ENCODE data around the gene FUCA1. TPM values are rescaled to one million over a fixed set of nuclear protein-coding genes. Genes with fewer than 3 reads are reported as not detected.

The FUCA1 gene
- total RNA-seq, 1 experiment from 2014 or later, result 30.9 TPM

DNA sequence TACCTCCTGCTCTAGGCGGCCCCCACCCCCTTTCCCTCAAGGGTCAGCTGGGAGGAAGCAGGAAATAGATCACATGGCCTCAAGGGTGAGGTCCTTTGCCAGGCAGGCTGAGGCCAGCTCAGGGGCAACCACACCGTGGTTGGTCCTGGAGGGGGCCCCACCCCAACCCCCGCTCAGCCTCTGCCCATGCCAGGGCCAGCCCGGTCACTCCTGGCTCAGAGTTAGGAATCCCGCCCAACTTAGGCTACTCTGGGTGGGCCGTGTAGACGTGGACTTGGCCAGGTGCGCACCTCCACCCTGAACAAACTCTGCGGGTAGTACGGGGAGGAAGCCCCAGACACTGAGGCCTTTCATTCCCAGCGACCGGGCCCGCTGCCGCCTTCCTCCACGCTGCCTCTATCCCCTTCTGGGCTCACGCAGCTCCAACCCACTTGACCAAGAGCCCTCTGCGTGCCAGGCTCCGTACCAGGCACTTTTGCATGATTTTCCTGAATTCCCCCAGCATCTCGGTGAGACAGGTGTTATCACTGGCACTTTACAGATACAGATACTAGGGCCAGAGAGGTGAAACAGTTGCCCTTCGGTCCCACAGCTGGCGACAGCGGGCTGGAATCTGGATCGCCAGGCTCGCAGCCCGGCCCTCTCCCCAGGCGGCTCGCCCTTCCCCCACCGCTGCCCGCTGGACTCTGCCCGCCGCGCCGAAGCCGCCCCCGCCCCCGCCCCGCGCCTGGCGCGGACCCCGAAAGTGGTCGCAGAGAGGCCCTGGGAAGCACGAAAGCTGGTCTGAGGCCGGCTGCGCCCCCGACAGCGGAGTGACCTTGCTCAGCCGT lies 68.3 kb downstream of the FUCA1 start:
- H3K27me3 ChIP-seq (ENCODE audit: insufficient read depth, low read depth), result no peaks in the 10 kb centered on the region
- H3K4me2 ChIP-seq, result peak overlapping the region; percentile 82
- H3K4me1 ChIP-seq (replicated peaks; ENCODE audit: insufficient read depth), result peaks cover 14% of the 10 kb centered on the region
- peak overlapping the region; percentile 73; the same call in 1 of the 2 replicates for H2AFZ ChIP-seq
- no peaks in the 10 kb centered on the region for H3K36me3 ChIP-seq (ENCODE audit: low read depth)
- intact Hi-C loops (cut with micrococcal nuclease; ENCODE audit: unreplicated experiment), result loop anchor here (1.0 to 2.0 kb wide), 3 partner anchors 8 to 69 kb away; partner anchors contain the start of genes FUCA1, LYPLA2 and PITHD1
- TF ChIP-seq, protein P1, sequence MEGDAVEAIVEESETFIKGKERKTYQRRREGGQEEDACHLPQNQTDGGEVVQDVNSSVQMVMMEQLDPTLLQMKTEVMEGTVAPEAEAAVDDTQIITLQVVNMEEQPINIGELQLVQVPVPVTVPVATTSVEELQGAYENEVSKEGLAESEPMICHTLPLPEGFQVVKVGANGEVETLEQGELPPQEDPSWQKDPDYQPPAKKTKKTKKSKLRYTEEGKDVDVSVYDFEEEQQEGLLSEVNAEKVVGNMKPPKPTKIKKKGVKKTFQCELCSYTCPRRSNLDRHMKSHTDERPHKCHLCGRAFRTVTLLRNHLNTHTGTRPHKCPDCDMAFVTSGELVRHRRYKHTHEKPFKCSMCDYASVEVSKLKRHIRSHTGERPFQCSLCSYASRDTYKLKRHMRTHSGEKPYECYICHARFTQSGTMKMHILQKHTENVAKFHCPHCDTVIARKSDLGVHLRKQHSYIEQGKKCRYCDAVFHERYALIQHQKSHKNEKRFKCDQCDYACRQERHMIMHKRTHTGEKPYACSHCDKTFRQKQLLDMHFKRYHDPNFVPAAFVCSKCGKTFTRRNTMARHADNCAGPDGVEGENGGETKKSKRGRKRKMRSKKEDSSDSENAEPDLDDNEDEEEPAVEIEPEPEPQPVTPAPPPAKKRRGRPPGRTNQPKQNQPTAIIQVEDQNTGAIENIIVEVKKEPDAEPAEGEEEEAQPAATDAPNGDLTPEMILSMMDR (conservative IDR thresholded peaks at IDR 0.05), result no peak
- no peak for TF ChIP-seq EZH2 (IDR thresholded peaks at IDR 0.05; ENCODE audit: low read depth)
- no peaks in the 10 kb centered on the region for H4K20me1 ChIP-seq (ENCODE audit: insufficient read depth)
- CTCF ChIA-PET, result interaction anchor here (1.1 kb wide), 1 partner anchor 28 kb away, joined by 4 read pairs; no protein-coding TSS in a partner anchor
- TSS peak; percentile 79 for BruUV-seq (replicated peaks)
- H3K79me2 ChIP-seq (ENCODE audit: low read depth), result no peaks in the 10 kb centered on the region
- peak overlapping the region; percentile 85 for H3K27ac ChIP-seq
- H3K4me3 ChIP-seq, result peak overlapping the region; percentile 72
- peak; percentile 87 to 93 for DNase-seq
- H3K9me3 ChIP-seq (ENCODE audit: insufficient read depth, low read depth), result no peaks in the 10 kb centered on the region
- POLR2A ChIA-PET (ENCODE audit: unreplicated experiment), result interaction anchor here (0.5 to 0.7 kb wide), 8 partner anchors 22 to 456 kb away, joined by 3 to 32 read pairs (median 4); partner anchors contain the start of genes HNRNPR and PITHD1
- H3F3A ChIP-seq (ENCODE audit: insufficient read depth, low read depth), result peaks cover 10% of the 10 kb centered on the region; the same call in 1 of the 2 replicates
- H3K9me2 ChIP-seq (ENCODE audit: insufficient read depth), result no peaks in the 10 kb centered on the region

GRCh38 chr1:23799255-23799569 lies 68.9 kb downstream of the FUCA1 start:
- no peaks in the 10 kb centered on the region for H4K20me1 ChIP-seq (ENCODE audit: insufficient read depth)
- intact Hi-C loops (cut with micrococcal nuclease; ENCODE audit: unreplicated experiment), result loop anchor here (1.0 kb wide), 1 partner anchor 8 kb away; the partner anchor contains the start of gene LYPLA2
- CTCF ChIA-PET, result interaction anchor here (1.1 kb wide), 1 partner anchor 27 kb away, joined by 4 read pairs; no protein-coding TSS in a partner anchor
- no peaks in the 10 kb centered on the region for H3K27me3 ChIP-seq (ENCODE audit: insufficient read depth, low read depth)
- POLR2A ChIA-PET (ENCODE audit: unreplicated experiment), result interaction anchor here (0.5 to 0.7 kb wide), 7 partner anchors 21 to 455 kb away, joined by 3 to 32 read pairs (median 5); partner anchors contain the start of genes HNRNPR and PITHD1
- peaks cover 10% of the 10 kb centered on the region; the same call in 1 of the 2 replicates for H3F3A ChIP-seq (ENCODE audit: insufficient read depth, low read depth)
- H3K79me2 ChIP-seq (ENCODE audit: low read depth), result no peaks in the 10 kb centered on the region
- H3K4me2 ChIP-seq, result peak overlapping the region; percentile 82
- peaks cover 14% of the 10 kb centered on the region for H3K4me1 ChIP-seq (replicated peaks; ENCODE audit: insufficient read depth)
- H3K27ac ChIP-seq, result peak overlapping the region; percentile 85
- no peaks in the 10 kb centered on the region for H3K9me3 ChIP-seq (ENCODE audit: insufficient read depth, low read depth)
- peak overlapping the region; percentile 72 for H3K4me3 ChIP-seq
- H2AFZ ChIP-seq, result peak overlapping the region; percentile 53; the same call in 1 of the 2 replicates
- no peaks in the 10 kb centered on the region for H3K36me3 ChIP-seq (ENCODE audit: low read depth)
- DNase-seq, result no peak
- TF ChIP-seq EZH2 (IDR thresholded peaks at IDR 0.05; ENCODE audit: low read depth), result no peak
- TF ChIP-seq, protein P1 (conservative IDR thresholded peaks at IDR 0.05), result no peak
- no TSS peak for BruUV-seq (replicated peaks)
- no peaks in the 10 kb centered on the region for H3K9me2 ChIP-seq (ENCODE audit: insufficient read depth)

- DNase-seq, result no peak
- Histone ChIP-seq H3K4me3 (peak overlapping the region; percentile 72; the same call in 1 of the 2 replicates), H3K4me2 (peak overlapping the region; percentile 82), H3K79me2 (ENCODE audit: low read depth) (no peaks in the 10 kb centered on the region), H3K27me3 (ENCODE audit: insufficient read depth, low read depth) (no peaks in the 10 kb centered on the region), H3K9me2 (ENCODE audit: insufficient read depth) (no peaks in the 10 kb centered on the region), H3K36me3 (ENCODE audit: low read depth) (no peaks in the 10 kb centered on the region), H3K9me3 (ENCODE audit: insufficient read depth, low read depth) (no peaks in the 10 kb centered on the region), H2AFZ (no peak overlapping the region), H3F3A (ENCODE audit: insufficient read depth, low read depth) (peaks cover 10% of the 10 kb centered on the region; the same call in 1 of the 2 replicates), H3K27ac (peak overlapping the region; percentile 85), H3K4me1 (replicated peaks; ENCODE audit: insufficient read depth) (peaks cover 14% of the 10 kb centered on the region), H4K20me1 (ENCODE audit: insufficient read depth) (no peaks in the 10 kb centered on the region)
- intact Hi-C loops (cut with micrococcal nuclease; ENCODE audit: unreplicated experiment), result loop anchor here (1.0 kb wide), 1 partner anchor 7 kb away; the partner anchor contains the start of gene LYPLA2
- CTCF ChIA-PET, result interaction anchor here (0.5 to 1.1 kb wide), 2 partner anchors 9 to 27 kb away, joined by 3 to 4 read pairs; no protein-coding TSS in a partner anchor
- TF ChIP-seq EZH2 (IDR thresholded peaks at IDR 0.05; ENCODE audit: low read depth), result no peak
- TF ChIP-seq, protein P1 (conservative IDR thresholded peaks at IDR 0.05), result no peak
- POLR2A ChIA-PET (ENCODE audit: unreplicated experiment), result interaction anchor here (0.6 kb wide), 1 partner anchor 105 kb away, joined by 32 read pairs; no protein-coding TSS in a partner anchor
- BruUV-seq (replicated peaks), result no TSS peak
These were observed 69.4 kb downstream of the FUCA1 start for GRCh38 chr1:23798662-23799142.

All from PC-9 (cell line).